DOHH2 (cell line): ENCODE measurements around the gene GBA3.

Experiments
- H3F3A ChIP-seq: fragments of 200-600 bp; sonication (generic), shearing (Covaris generic); 2 replicates; pipeline ENCODE4 v1.6.0; 2016; ENCODE audit warnings: antibody characterized with exemption, mild to moderate bottlenecking; ENCODE audit not compliant: control insufficient read depth, insufficient read depth
- H3K27ac ChIP-seq: fragments of 200-600 bp; sonication (generic); 2 replicates; pipeline ENCODE4 v1.5.1; 2014; ENCODE audit warnings: low read depth, mild to moderate bottlenecking, low read length, moderate library complexity
- H3K27me3 ChIP-seq: fragments of 200-600 bp; sonication (generic); 2 replicates; pipeline ENCODE4 v1.6.1; 2014; ENCODE audit warnings: mild to moderate bottlenecking, low read length, mixed read lengths; ENCODE audit not compliant: control insufficient read depth
- H3K36me3 ChIP-seq: fragments of 200-600 bp; sonication (generic); 2 replicates; pipeline ENCODE4 v1.6.1; 2014; ENCODE audit warnings: mild to moderate bottlenecking, low read length, moderate library complexity, mixed read lengths; ENCODE audit not compliant: control insufficient read depth
- H3K4me1 ChIP-seq: fragments of 200-600 bp; sonication (generic); 2 replicates; pipeline ENCODE4 v1.6.1; 2014; ENCODE audit warnings: mild to moderate bottlenecking, low read length, mixed read lengths; ENCODE audit not compliant: control insufficient read depth
- H3K4me2 ChIP-seq: fragments of 200-600 bp; sonication (generic); 2 replicates; pipeline ENCODE4 v1.6.0; 2014; ENCODE audit warnings: mild to moderate bottlenecking, low read length, moderate library complexity
- H3K4me3 ChIP-seq: fragments of 200-600 bp; sonication (generic); 2 replicates; pipeline ENCODE4 v1.5.1; 2014; ENCODE audit warnings: mild to moderate bottlenecking, low read length, mixed read lengths
- H3K79me2 ChIP-seq: fragments of 200-600 bp; sonication (generic); 2 replicates; pipeline ENCODE4 v1.6.1; 2014; ENCODE audit warnings: mild to moderate bottlenecking, low read length, mixed read lengths; ENCODE audit not compliant: control insufficient read depth
- H3K9me2 ChIP-seq: fragments of 200-600 bp; sonication (generic); replicated peaks from 2 replicates; pipeline ENCODE4 v1.6.1; 2014; ENCODE audit warnings: mild to moderate bottlenecking, low read length, mixed read lengths; ENCODE audit not compliant: control insufficient read depth
- H3K9me3 ChIP-seq: fragments of 200-600 bp; sonication (generic); 2 replicates; pipeline ENCODE4 v1.6.1; 2014; ENCODE audit warnings: antibody characterized with exemption, low read length, mixed read lengths; ENCODE audit not compliant: control insufficient read depth, insufficient read depth
- H4K20me1 ChIP-seq: fragments of 200-600 bp; sonication (generic); 2 replicates; pipeline ENCODE4 v1.6.0; 2014; ENCODE audit warnings: low read depth, mild to moderate bottlenecking, antibody characterized with exemption, low read length, moderate library complexity; ENCODE audit not compliant: control insufficient read depth, insufficient read depth
- CTCF ChIP-seq: fragments of 200-600 bp; sonication (generic); IDR thresholded peaks from one replicate; pipeline ENCODE4 v1.5.1; 2014; ENCODE audit warnings: antibody characterized with exemption, mild to moderate bottlenecking, low read depth, low read length; ENCODE audit not compliant: poor library complexity, severe bottlenecking
- EZH2phosphoT487 ChIP-seq: fragments of 200-600 bp; sonication (generic); IDR thresholded peaks from 2 replicates; pipeline ENCODE4 v1.6.1; 2017; ENCODE audit warnings: borderline replicate concordance, mild to moderate bottlenecking, antibody characterized with exemption, low read length, moderate library complexity, mixed read lengths

GBA3 gene

GRCh38 chr4:22824091-22824490, 131.4 kb downstream of the GBA3 start:
- H3K9me2 ChIP-seq = no peaks in the 10 kb centered on the region
- H3K27ac ChIP-seq = no peak overlapping the region
- TF ChIP-seq EZH2phosphoT487 (no peak), CTCF (no peak)
- no peaks in the 10 kb centered on the region for H4K20me1 ChIP-seq
- H3F3A ChIP-seq = no peaks in the 10 kb centered on the region
- H3K36me3 ChIP-seq = no peaks in the 10 kb centered on the region
- no peaks in the 10 kb centered on the region for H3K27me3 ChIP-seq
- H3K4me2 ChIP-seq = no peak overlapping the region
- no peaks in the 10 kb centered on the region for H3K79me2 ChIP-seq
- no peak overlapping the region for H3K4me3 ChIP-seq
- H3K9me3 ChIP-seq = no peaks in the 10 kb centered on the region
- H3K4me1 ChIP-seq = no peaks in the 10 kb centered on the region

DNA sequence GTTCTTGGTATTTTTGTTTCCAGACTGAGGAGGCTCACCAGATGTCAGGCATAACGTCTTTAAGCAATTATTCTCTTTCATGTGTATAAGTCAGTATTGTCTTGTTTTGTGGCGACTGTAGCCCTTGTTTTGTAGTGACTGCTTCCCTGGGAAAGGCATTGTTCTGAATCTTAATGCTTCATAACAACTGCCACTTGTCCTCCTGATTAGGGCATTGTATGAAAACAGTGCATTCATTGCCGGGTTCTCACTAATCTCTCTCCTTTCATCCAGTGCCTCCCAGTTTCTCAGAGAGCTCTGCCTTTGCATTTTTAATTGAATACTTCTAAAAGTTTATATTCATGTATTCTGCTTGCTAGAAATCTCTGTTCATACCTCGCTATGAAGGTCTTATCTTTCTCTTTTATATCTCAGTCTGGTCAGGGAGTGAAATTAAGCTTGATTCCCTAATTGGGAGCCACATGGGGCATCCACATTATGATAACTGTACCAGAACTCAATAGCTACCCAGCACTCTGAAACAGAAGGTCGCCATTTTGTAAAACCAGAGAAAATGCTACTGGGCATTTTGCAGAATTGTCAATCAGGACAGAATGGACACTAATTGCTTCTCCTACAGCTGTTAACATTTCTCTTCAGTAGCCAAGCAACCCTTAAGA, 149.8 kb downstream of the GBA3 start:
- Histone ChIP-seq H3K4me2 (no peak overlapping the region), H3K4me1 (no peaks in the 10 kb centered on the region), H4K20me1 (no peaks in the 10 kb centered on the region), H3K4me3 (no peak overlapping the region), H3K9me2 (no peaks in the 10 kb centered on the region), H3F3A (no peaks in the 10 kb centered on the region), H3K79me2 (no peaks in the 10 kb centered on the region), H3K9me3 (no peaks in the 10 kb centered on the region), H3K27ac (no peak overlapping the region), H3K36me3 (no peaks in the 10 kb centered on the region), H3K27me3 (no peaks in the 10 kb centered on the region)
- no peak for TF ChIP-seq CTCF
- TF ChIP-seq EZH2phosphoT487 = no peak

GRCh38 chr4:22848332-22848731, 155.6 kb downstream of the GBA3 start:
- no peak overlapping the region for H3K4me2 ChIP-seq
- no peaks in the 10 kb centered on the region for H3F3A ChIP-seq
- H3K9me2 ChIP-seq = no peaks in the 10 kb centered on the region
- no peak for TF ChIP-seq EZH2phosphoT487
- no peak for TF ChIP-seq CTCF
- H3K27ac ChIP-seq = no peak overlapping the region
- H3K4me3 ChIP-seq = no peak overlapping the region
- no peaks in the 10 kb centered on the region for H4K20me1 ChIP-seq
- no peaks in the 10 kb centered on the region for H3K9me3 ChIP-seq
- no peaks in the 10 kb centered on the region for H3K4me1 ChIP-seq
- H3K79me2 ChIP-seq = no peaks in the 10 kb centered on the region
- no peaks in the 10 kb centered on the region for H3K36me3 ChIP-seq
- H3K27me3 ChIP-seq = no peaks in the 10 kb centered on the region
